ENCODE data around the gene AUTS2.

- TF ChIP-seq MAX (CRISPR knock-in tag; IDR thresholded peaks at IDR 0.05) (no peak), ZNF224 (CRISPR knock-in tag; IDR thresholded peaks at IDR 0.05) (no peak), MXI1 (IDR thresholded peaks at IDR 0.05; ENCODE audit: low read depth, low read length) (no peak), CTCF (IDR thresholded peaks at IDR 0.05 in 2 of 3, conservative IDR thresholded peaks at IDR 0.05 in 1 of 3; ENCODE audit: insufficient read depth in 2 of 3, low read depth in 1 of 3, low read length in 3 of 3) (no peak), EGR1 (conservative IDR thresholded peaks at IDR 0.05) (no peak), NCOA6 (IDR thresholded peaks at IDR 0.05) (no peak), GMEB1 (CRISPR knock-in tag; IDR thresholded peaks at IDR 0.05) (no peak), SMARCC2 (IDR thresholded peaks at IDR 0.05; ENCODE audit: low read depth) (no peak), BRF2 (IDR thresholded peaks at IDR 0.05; ENCODE audit: borderline replicate concordance, insufficient read depth, insufficient read length) (no peak), SPI1 (IDR thresholded peaks at IDR 0.05; ENCODE audit: borderline replicate concordance, low read depth, low read length) (no peak), FOXM1 (IDR thresholded peaks at IDR 0.05; ENCODE audit: low read depth) (no peak), FOXM1 (CRISPR knock-in tag; IDR thresholded peaks at IDR 0.05; ENCODE audit: low read depth) (no peak), ZBTB2 (IDR thresholded peaks at IDR 0.05) (no peak), TSHZ1 (CRISPR knock-in tag; IDR thresholded peaks at IDR 0.05) (no peak)
These were observed 756.3 kb downstream of the AUTS2 start for GRCh38 chr7:70354409-70355169.
